ENCODE results near the gene GPR183. TPM values are rescaled to one million over a fixed set of nuclear protein-coding genes. Genes with fewer than 3 reads are reported as not detected.

The GPR183 gene
- total RNA-seq, 3 donors from 2014 or later (not counting 1 experiment from before 2014, with no cell fraction given): 20.0 to 47.0 (median 41.1) TPM

GRCh38 chr13:99310382-99311031 lies 3.3 kb upstream of the GPR183 start:
- peak overlapping the region in 1 of 2 donors; percentile 5 for H3K27ac Mint-ChIP-seq
- H3K36me3 Mint-ChIP-seq: peaks cover 14% of the 10 kb centered on the region
- no peaks in the 10 kb centered on the region for H3K27me3 ChIP-seq (ENCODE audit: control insufficient read depth, insufficient read depth, low read length)
- no peaks in the 10 kb centered on the region for H3K9me3 ChIP-seq (ENCODE audit: control insufficient read depth, insufficient read depth, low read length)
- no peak overlapping the region for H3K4me3 Mint-ChIP-seq
- H3K36me3 ChIP-seq (ENCODE audit: control insufficient read depth, insufficient read depth, low read length): peaks cover 8% of the 10 kb centered on the region
- WGBS (ENCODE audit: insufficient coverage): 72% methylated on average over 2 of the region's 4 CpGs
- TF ChIP-seq, protein P1, sequence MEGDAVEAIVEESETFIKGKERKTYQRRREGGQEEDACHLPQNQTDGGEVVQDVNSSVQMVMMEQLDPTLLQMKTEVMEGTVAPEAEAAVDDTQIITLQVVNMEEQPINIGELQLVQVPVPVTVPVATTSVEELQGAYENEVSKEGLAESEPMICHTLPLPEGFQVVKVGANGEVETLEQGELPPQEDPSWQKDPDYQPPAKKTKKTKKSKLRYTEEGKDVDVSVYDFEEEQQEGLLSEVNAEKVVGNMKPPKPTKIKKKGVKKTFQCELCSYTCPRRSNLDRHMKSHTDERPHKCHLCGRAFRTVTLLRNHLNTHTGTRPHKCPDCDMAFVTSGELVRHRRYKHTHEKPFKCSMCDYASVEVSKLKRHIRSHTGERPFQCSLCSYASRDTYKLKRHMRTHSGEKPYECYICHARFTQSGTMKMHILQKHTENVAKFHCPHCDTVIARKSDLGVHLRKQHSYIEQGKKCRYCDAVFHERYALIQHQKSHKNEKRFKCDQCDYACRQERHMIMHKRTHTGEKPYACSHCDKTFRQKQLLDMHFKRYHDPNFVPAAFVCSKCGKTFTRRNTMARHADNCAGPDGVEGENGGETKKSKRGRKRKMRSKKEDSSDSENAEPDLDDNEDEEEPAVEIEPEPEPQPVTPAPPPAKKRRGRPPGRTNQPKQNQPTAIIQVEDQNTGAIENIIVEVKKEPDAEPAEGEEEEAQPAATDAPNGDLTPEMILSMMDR (IDR thresholded peaks at IDR 0.05): no peak
- peak overlapping the region; percentile 4 for H3K27ac ChIP-seq (ENCODE audit: low read length)
- H3K27me3 Mint-ChIP-seq (ENCODE audit: low read depth in 2 of 2): no peaks in the 10 kb centered on the region
- intact Hi-C loops (cut with micrococcal nuclease): no loop called here
- no peaks in the 10 kb centered on the region for H3K9me3 Mint-ChIP-seq
- no peak overlapping the region for H3K4me3 ChIP-seq (ENCODE audit: low read length)
- DNase-seq: no peak
- peaks cover 38% of the 10 kb centered on the region for H3K4me1 ChIP-seq (ENCODE audit: control insufficient read depth, insufficient read depth, low read length)
- no peak for ATAC-seq
- H3K4me1 Mint-ChIP-seq: peaks cover 48 to 59% of the 10 kb centered on the region in 2 donors

- intact Hi-C loops (cut with micrococcal nuclease): loop anchor here (5.0 kb wide), 1 partner anchor 44 kb away; no protein-coding TSS in a partner anchor
- DNase-seq (no peak), ATAC-seq (no peak)
- Histone ChIP-seq H3K27me3 (ENCODE audit: control insufficient read depth, insufficient read depth, low read length) (no peaks in the 10 kb centered on the region), H3K4me1 (ENCODE audit: control insufficient read depth, insufficient read depth, low read length) (peaks cover 35% of the 10 kb centered on the region), H3K9me3 (ENCODE audit: control insufficient read depth, insufficient read depth, low read length) (no peaks in the 10 kb centered on the region), H3K4me3 (ENCODE audit: low read length) (no peak overlapping the region), H3K36me3 (ENCODE audit: control insufficient read depth, insufficient read depth, low read length) (peaks cover 13% of the 10 kb centered on the region), H3K27ac (ENCODE audit: low read length) (peak overlapping the region; percentile 69)
- TF ChIP-seq, protein P1 (IDR thresholded peaks at IDR 0.05): no peak
- WGBS (ENCODE audit: insufficient coverage): 97% methylated on average over 3 of the region's 3 CpGs
- Mint-ChIP-seq H3K36me3 (peaks cover 8% of the 10 kb centered on the region), H3K9me3 (no peaks in the 10 kb centered on the region), H3K27me3 (ENCODE audit: low read depth in 2 of 2) (no peaks in the 10 kb centered on the region), H3K27ac (peak overlapping the region; percentile 61 to 64), H3K4me1 (peaks cover 47 to 67% of the 10 kb centered on the region in 2 donors), H3K4me3 (no peak overlapping the region)
Measured at GRCh38 chr13:99308471-99309087, 1.4 kb upstream of the GPR183 start.

- Mint-ChIP-seq H3K27me3 (ENCODE audit: low read depth in 2 of 2) (no peaks in the 10 kb centered on the region), H3K4me3 (peak overlapping the region; percentile 50), H3K36me3 (peaks cover 8% of the 10 kb centered on the region), H3K9me3 (no peaks in the 10 kb centered on the region), H3K4me1 (peaks cover 49 to 67% of the 10 kb centered on the region in 2 donors), H3K27ac (peak overlapping the region; percentile 61 to 64)
- peak; percentile 52 to 74 (median 70) for ATAC-seq
- Histone ChIP-seq H3K27me3 (ENCODE audit: control insufficient read depth, insufficient read depth, low read length) (no peaks in the 10 kb centered on the region), H3K4me3 (ENCODE audit: low read length) (peak overlapping the region; percentile 40), H3K9me3 (ENCODE audit: control insufficient read depth, insufficient read depth, low read length) (no peaks in the 10 kb centered on the region), H3K4me1 (ENCODE audit: control insufficient read depth, insufficient read depth, low read length) (peaks cover 33% of the 10 kb centered on the region), H3K27ac (ENCODE audit: low read length) (peak overlapping the region; percentile 69), H3K36me3 (ENCODE audit: control insufficient read depth, insufficient read depth, low read length) (peaks cover 16% of the 10 kb centered on the region)
- peak in 1 of 2 donors; percentile 61 for DNase-seq
- 30% methylated on average over 6 of the region's 6 CpGs for WGBS (ENCODE audit: insufficient coverage)
- intact Hi-C loops (cut with micrococcal nuclease): loop anchor here (5.0 kb wide), 1 partner anchor 45 kb away; no protein-coding TSS in a partner anchor
- TF ChIP-seq, protein P1 (IDR thresholded peaks at IDR 0.05): no peak
Measured at GRCh38 chr13:99307648-99308339, 595 bp upstream of the GPR183 start.

All from natural killer cell (primary cell).